ENCODE data around the gene KLHL5.

DNA sequence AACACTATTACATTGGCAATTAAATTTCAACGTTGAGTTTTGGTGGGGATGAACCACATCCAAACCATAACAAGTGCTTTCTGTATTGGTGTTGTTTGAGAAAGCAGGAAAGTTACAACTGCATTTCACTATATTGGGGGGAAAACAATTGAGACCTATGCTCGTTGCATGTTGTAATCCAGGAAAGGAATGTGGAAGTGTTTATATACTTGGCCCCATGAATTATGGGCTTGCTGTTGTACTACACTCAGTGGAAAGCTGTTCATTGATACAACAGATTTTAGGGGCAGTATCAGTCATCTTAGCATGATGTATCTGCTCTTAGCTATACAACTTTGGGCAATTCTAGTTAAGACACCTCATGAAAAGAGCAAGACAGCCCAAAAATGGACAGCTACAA lies 52.4 kb downstream of the KLHL5 start:
- TF ChIP-seq, protein P1, sequence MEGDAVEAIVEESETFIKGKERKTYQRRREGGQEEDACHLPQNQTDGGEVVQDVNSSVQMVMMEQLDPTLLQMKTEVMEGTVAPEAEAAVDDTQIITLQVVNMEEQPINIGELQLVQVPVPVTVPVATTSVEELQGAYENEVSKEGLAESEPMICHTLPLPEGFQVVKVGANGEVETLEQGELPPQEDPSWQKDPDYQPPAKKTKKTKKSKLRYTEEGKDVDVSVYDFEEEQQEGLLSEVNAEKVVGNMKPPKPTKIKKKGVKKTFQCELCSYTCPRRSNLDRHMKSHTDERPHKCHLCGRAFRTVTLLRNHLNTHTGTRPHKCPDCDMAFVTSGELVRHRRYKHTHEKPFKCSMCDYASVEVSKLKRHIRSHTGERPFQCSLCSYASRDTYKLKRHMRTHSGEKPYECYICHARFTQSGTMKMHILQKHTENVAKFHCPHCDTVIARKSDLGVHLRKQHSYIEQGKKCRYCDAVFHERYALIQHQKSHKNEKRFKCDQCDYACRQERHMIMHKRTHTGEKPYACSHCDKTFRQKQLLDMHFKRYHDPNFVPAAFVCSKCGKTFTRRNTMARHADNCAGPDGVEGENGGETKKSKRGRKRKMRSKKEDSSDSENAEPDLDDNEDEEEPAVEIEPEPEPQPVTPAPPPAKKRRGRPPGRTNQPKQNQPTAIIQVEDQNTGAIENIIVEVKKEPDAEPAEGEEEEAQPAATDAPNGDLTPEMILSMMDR (IDR thresholded peaks at IDR 0.05), result no peak
- no peak for TF ChIP-seq POLR2A (IDR thresholded peaks at IDR 0.05)
